HG03432 (cell line): ENCODE measurements around the gene MYH14.

ENCODE experiments used
- ATAC-seq: cut with Tn5 transposase; IDR thresholded peaks from one replicate; pipeline ENCODE4 v1.9.1; 2021; ENCODE audit warnings: mild to moderate bottlenecking, moderate library complexity; ENCODE audit not compliant: unreplicated experiment

Gene MYH14

DNA sequence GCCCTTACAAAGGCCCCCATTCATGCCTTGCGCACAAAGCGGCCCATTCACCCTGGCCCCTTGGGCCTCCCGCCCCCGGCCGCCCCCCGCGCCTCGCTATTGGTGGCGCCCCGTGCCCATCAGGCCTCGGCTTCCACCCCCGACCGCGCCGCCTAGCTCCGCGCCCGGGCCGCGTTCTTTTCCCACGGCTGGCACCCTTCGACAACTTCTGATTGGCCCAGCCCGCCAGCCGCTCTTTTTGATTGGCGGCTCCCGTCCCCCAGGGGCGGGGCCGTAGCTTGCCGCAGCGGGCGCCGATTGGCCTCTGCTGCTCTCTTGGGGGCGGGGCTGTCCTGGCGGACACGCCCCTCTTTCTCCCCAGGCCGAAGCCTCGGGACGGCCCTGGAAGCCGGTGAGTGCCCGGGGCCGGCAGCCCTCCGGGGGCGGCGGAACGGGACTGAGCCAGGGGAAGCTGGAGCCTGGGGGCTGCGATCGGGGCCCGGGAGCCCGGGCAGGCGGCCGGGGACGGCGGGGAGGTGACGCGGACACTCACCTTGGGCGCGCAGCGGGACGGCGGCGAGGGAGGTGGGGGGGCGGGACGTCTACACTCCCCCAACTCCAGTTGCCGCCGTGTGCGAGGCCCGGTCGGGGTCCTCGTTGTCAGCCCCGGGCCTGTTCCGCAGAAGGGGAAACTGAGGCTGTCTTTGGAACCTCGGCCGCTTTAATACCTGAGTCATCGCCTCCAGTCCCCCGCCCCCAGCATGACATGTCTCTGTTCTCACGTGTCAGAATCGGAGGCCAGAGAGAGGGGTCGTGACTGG lies at the start of gene MYH14:
MYH14 (plus strand) TSS at position 342 of the 800 bp plus-strand sequence. CDS start 6,744 bp downstream, outside the sequence.
- no peak for ATAC-seq

GRCh38 chr19:50154529-50154928 lies 48.9 kb upstream of the MYH14 start:
- ATAC-seq: no peak

DNA sequence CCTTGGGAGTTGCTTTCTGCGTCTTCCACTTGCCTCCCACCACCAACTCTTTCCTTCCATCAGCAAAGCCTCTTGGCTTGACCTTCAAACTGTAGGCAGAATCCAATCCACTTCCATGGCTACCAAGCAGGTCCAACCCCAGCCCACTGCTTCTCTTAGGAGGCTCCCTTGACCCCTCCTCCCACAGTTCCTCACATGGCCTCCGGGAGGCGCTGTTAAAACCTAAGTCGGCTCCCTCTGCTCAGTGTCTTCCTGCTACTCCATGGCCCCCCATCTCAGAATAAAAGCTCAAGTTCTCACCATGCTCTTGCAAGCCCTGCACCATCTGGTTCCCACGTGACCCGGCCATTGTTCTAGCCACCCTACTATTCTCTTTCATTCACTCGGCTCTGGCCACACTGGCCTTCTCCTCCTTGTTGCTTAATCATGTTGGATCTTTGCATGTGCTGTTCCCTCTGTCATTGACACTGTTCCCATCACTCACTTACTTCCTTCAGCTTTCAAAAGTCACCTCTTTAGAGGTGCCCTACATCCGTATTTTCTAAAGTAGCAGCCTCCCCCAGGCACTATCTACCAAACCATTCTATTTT lies 47.8 kb upstream of the MYH14 start:
- ATAC-seq: no peak

GRCh38 chr19:50158577-50158976 lies 44.8 kb upstream of the MYH14 start:
- no peak for ATAC-seq

- ATAC-seq: no peak
Observed at GRCh38 chr19:50159078-50159477, 44.3 kb upstream of the MYH14 start.

GRCh38 chr19:50162988-50163387 lies 40.4 kb upstream of the MYH14 start, which contains the start of gene IZUMO2:
Gene IZUMO2 (minus strand): TSS chr19:50163281. CDS start chr19:50163194, 87 bp downstream.
- no peak for ATAC-seq

DNA sequence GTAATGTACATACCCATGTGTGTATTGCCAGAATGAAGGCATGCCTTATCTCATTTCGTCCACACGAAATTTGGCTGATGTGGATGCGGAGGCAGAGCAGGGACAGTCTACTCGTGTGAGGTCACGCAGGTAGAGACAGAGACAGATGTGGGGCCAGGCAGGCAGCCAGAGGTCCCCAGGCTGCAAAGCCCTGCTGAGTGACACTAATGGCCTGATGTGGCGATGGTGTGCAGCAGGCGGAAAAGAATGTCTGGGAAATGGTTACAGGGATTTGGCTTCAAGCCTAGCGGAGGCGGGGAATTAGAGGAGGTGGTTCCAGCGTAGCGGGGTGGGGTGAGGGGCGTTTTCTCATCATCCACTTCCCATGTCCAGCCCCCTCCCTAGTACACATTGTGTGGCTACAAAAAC lies 36.1 kb upstream of the MYH14 start:
- no peak for ATAC-seq

GRCh38 chr19:50171752-50172151 lies 31.7 kb upstream of the MYH14 start:
- ATAC-seq: no peak

- no peak for ATAC-seq
Observed at GRCh38 chr19:50172726-50173125, 30.7 kb upstream of the MYH14 start.

GRCh38 chr19:50173127-50173526 lies 30.3 kb upstream of the MYH14 start:
- no peak for ATAC-seq

- ATAC-seq: no peak
Observed at GRCh38 chr19:50174100-50174793, 29.2 kb upstream of the MYH14 start.

GRCh38 chr19:50175924-50176323 lies 27.5 kb upstream of the MYH14 start:
- no peak for ATAC-seq

GRCh38 chr19:50176775-50177174 lies 26.6 kb upstream of the MYH14 start:
- ATAC-seq: no peak

DNA sequence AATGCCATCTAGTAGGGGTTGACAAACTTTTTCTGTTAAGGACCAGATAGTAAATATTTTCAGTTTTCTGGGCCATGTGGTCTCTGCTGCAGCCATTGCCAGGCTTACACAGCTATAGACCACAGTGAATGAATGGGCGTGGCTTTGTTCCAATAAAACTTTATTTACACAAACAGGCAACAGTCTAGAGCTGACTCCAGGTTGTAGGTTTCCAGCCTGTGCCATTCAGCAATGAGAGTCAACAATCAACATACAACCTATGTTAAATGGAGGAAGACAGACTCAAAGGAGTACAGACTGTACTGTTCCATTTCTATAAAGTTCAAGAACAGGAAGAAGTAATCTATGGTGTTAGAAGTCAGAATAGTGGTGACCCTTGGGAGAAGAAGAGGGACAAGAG lies 25.1 kb upstream of the MYH14 start:
- ATAC-seq: no peak

GRCh38 chr19:50178859-50179537 lies 24.4 kb upstream of the MYH14 start:
- ATAC-seq: no peak

DNA sequence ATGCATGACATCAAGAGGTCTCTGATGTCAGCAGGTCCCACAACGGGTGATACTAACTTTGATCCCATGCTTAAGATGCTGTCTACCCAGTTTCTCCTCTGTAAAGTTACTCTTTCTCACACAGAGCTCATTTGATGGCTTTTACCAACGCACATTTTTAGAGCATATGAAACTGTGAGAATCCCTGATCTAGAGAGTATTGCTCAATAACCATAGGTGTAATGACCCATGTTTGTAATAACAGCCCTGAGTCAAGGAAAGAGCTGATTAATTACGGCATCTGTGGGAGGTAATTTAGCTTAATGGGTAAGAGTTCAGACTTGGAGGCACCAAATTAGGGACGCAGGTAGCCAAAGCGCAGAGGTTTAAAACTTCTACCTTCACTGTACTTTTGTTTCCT lies 22.3 kb upstream of the MYH14 start:
- ATAC-seq: no peak

GRCh38 chr19:50184196-50184595 lies 19.2 kb upstream of the MYH14 start:
- ATAC-seq: no peak

DNA sequence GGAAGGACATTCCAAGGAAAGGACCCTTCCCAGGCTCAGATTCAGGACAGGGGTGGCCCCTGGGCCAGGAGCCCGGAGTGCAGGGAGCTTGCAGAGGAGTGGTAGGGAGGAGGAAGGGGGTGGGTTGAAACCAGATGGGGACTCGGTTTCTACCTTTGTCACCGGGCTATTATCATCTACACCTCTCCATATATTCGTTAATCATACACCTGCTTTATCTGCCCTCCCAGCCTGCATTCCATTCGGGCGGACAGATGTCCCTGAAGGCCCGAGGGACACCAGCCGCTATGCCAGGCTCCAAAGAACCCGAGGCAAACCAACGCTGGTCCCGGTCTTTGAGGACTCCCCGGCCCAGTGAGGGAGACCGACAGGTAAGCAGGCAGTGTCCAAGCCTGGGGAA lies 15.5 kb upstream of the MYH14 start:
- no peak for ATAC-seq

DNA sequence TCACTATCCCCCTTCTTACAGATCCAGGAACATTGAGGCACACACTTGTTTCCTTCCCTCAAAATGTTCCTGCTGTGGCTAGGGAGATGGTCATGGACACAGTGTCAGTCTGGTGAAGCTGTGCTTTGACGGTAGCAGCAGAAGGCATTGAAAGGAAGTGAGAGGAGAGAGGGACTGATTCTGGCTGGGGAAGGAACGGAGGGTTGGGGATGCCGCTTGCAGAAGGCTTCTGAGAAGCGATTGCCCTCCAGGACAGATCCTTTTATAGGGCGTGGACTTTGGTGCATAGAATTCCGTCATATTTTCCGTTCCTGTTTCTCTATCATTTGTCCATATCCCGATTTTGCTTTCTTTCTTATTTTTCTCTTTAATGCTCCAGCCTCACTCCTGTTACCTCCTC lies 14.1 kb upstream of the MYH14 start:
- ATAC-seq: no peak

DNA sequence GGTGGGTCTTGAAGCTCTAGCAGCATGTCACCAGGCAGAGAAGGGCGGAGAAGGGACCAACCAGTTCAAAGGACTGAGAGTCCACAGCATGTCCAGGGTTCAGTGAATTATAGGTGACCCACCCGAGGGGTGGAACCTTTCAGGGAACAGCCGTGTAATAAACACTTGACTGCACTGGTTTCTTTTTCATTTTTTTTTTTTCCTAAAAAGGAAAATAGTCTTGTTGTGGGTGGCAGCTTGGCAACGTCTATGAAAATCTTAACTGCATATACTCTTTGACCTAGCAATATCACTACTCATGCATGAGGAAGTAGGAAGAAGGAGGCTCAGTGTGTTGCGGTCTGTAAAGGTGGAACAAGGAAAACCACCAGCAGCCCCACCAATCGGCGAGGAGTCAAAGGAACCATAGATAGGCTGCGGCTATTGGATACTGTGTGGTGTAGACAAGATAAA lies 13.0 kb upstream of the MYH14 start:
- ATAC-seq: no peak

GRCh38 chr19:50191216-50191615 lies 12.2 kb upstream of the MYH14 start:
- ATAC-seq: no peak
